WTC11 (cell line): Measurements from ENCODE around the gene ENTHD1. TPM values are rescaled to one million over a fixed set of nuclear protein-coding genes. Genes with fewer than 3 reads are reported as not detected.

Source experiments
- ATAC-seq: fragments of 200-7000 bp; cut with Tn5 transposase; 2 replicates; pipeline ENCODE4 v1.10.0; 2021; ENCODE audit warnings: mild to moderate bottlenecking, moderate library complexity
- CTCF ChIA-PET: fragments of 300-600 bp; sonication (Branson Sonifier 250); formaldehyde crosslinking; loops from one replicate; lab custom pipeline; 2021; ENCODE audit warnings: antibody characterized with exemption; lab: Charles Lee
- POLR2A ChIA-PET: fragments of 350-600 bp; sonication (Branson Sonifier 250); formaldehyde crosslinking; loops from one replicate; lab custom pipeline; 2021; ENCODE audit warnings: antibody characterized with exemption; lab: Charles Lee
- DNase-seq: peaks from one replicate; pipeline ENCODE4 v3.0.0; 2021; ENCODE audit warnings: low spot score
- H3K27ac Mint-ChIP-seq: 2 replicates; pipeline ENCODE4 v1.8.0; 2021; ENCODE audit warnings: mixed read lengths
- H3K27me3 Mint-ChIP-seq: 2 replicates; pipeline ENCODE4 v1.8.0; 2021; ENCODE audit warnings: low read depth, mild to moderate bottlenecking, moderate library complexity, mixed read lengths
- H3K36me3 Mint-ChIP-seq: 2 replicates; pipeline ENCODE4 v1.8.0; 2021; ENCODE audit warnings: mixed read lengths
- H3K4me1 Mint-ChIP-seq: 2 replicates; pipeline ENCODE4 v1.8.0; 2022; ENCODE audit warnings: mixed read lengths
- H3K4me3 Mint-ChIP-seq: 2 replicates; pipeline ENCODE4 v1.8.0; 2021; ENCODE audit warnings: mild to moderate bottlenecking, moderate library complexity, mixed read lengths
- H3K9me3 Mint-ChIP-seq: 2 replicates; pipeline ENCODE4 v1.8.0; 2021; ENCODE audit warnings: mixed read lengths
- CREM ChIP-seq: sonication (generic); formaldehyde crosslinking; IDR thresholded peaks from 2 replicates; pipeline ENCODE4 v1.8.1; 2022; ENCODE audit warnings: mild to moderate bottlenecking, missing genetic modification reagents, moderate library complexity
- GABPB1 ChIP-seq: sonication (generic); formaldehyde crosslinking; IDR thresholded peaks from 2 replicates; pipeline ENCODE4 v1.8.1; 2023; ENCODE audit warnings: mild to moderate bottlenecking, missing genetic modification reagents
- KAT7 ChIP-seq: sonication (generic); formaldehyde crosslinking; IDR thresholded peaks from 2 replicates; pipeline ENCODE4 v1.8.1; 2023; ENCODE audit warnings: missing genetic modification reagents, mild to moderate bottlenecking, borderline replicate concordance
- NR3C1 ChIP-seq: sonication (generic); formaldehyde crosslinking; conservative IDR thresholded peaks from 2 replicates; pipeline ENCODE4 v1.8.1; 2023; ENCODE audit warnings: low read depth, mild to moderate bottlenecking, missing genetic modification reagents
- RELA ChIP-seq: sonication (generic); formaldehyde crosslinking; IDR thresholded peaks from 2 replicates; pipeline ENCODE4 v1.8.1; 2022; ENCODE audit warnings: missing genetic modification reagents, mild to moderate bottlenecking, borderline replicate concordance
- SMAD4 ChIP-seq: sonication (generic); formaldehyde crosslinking; IDR thresholded peaks from 2 replicates; pipeline ENCODE4 v1.8.0; 2022; ENCODE audit warnings: mild to moderate bottlenecking, missing genetic modification reagents
- SOX15 ChIP-seq: fragments of 250-450 bp; sonication (Bioruptor Pico); IDR thresholded peaks from 2 replicates; pipeline ENCODE4 v1.9.0; 2021; ENCODE audit warnings: mild to moderate bottlenecking
- TCF7 ChIP-seq: sonication (generic); formaldehyde crosslinking; IDR thresholded peaks from 2 replicates; pipeline ENCODE4 v1.8.0; 2022; ENCODE audit warnings: mild to moderate bottlenecking, low read depth, missing genetic modification reagents, moderate library complexity
- ZBTB21 ChIP-seq: sonication (generic); formaldehyde crosslinking; IDR thresholded peaks from 2 replicates; pipeline ENCODE4 v1.8.1; 2023; ENCODE audit warnings: mild to moderate bottlenecking, missing genetic modification reagents, borderline replicate concordance
- ZNF138 ChIP-seq: sonication (generic); formaldehyde crosslinking; conservative IDR thresholded peaks from 2 replicates; pipeline ENCODE4 v1.8.1; 2022; ENCODE audit warnings: mild to moderate bottlenecking, moderate library complexity, missing genetic modification reagents
- total RNA-seq: library from RNA; stranded (reverse); gene quantifications from 3 replicates; pipeline ENCODE4 v1.2.3, GENCODE V29; 2021
- TF ChIP-seq, protein P1 (sequence below): sonication (generic); formaldehyde crosslinking; conservative IDR thresholded peaks from 2 replicates; pipeline ENCODE4 v1.8.1; 2022; ENCODE audit warnings: mild to moderate bottlenecking, missing genetic modification reagents
- TF ChIP-seq, protein P2 (sequence below): sonication (generic); formaldehyde crosslinking; IDR thresholded peaks from 2 replicates; pipeline ENCODE4 v1.8.0; 2023; ENCODE audit warnings: mild to moderate bottlenecking, missing genetic modification reagents
- TF ChIP-seq, protein P3 (sequence below): sonication (generic); formaldehyde crosslinking; IDR thresholded peaks from 2 replicates; pipeline ENCODE4 v1.8.1; 2023; ENCODE audit warnings: mild to moderate bottlenecking, moderate library complexity, missing genetic modification reagents
- TF ChIP-seq, protein P4 (sequence below): sonication (generic); formaldehyde crosslinking; IDR thresholded peaks from 2 replicates; pipeline ENCODE4 v1.8.1; 2022; ENCODE audit warnings: mild to moderate bottlenecking, missing genetic modification reagents, moderate library complexity, borderline replicate concordance
- TF ChIP-seq, protein P5 (sequence below): sonication (generic); formaldehyde crosslinking; IDR thresholded peaks from 2 replicates; pipeline ENCODE4 v1.8.1; 2023; ENCODE audit warnings: mild to moderate bottlenecking, missing genetic modification reagents
- TF ChIP-seq, protein P6 (sequence below): sonication (generic); formaldehyde crosslinking; IDR thresholded peaks from 2 replicates; pipeline ENCODE4 v1.8.0; 2023; ENCODE audit warnings: missing genetic modification reagents
- TF ChIP-seq, protein P7 (sequence below): sonication (generic); formaldehyde crosslinking; IDR thresholded peaks from 2 replicates; pipeline ENCODE4 v1.8.1; 2023; ENCODE audit warnings: mild to moderate bottlenecking, missing genetic modification reagents, moderate library complexity
- TF ChIP-seq, protein P8 (sequence below): fragments of 250-450 bp; sonication (Bioruptor Pico); IDR thresholded peaks from 2 replicates; pipeline ENCODE4 v1.9.0; 2021; ENCODE audit warnings: moderate library complexity, mild to moderate bottlenecking, inconsistent platforms, borderline replicate concordance

The ENTHD1 gene
- total RNA-seq, 1 experiment from 2014 or later, result not detected

DNA sequence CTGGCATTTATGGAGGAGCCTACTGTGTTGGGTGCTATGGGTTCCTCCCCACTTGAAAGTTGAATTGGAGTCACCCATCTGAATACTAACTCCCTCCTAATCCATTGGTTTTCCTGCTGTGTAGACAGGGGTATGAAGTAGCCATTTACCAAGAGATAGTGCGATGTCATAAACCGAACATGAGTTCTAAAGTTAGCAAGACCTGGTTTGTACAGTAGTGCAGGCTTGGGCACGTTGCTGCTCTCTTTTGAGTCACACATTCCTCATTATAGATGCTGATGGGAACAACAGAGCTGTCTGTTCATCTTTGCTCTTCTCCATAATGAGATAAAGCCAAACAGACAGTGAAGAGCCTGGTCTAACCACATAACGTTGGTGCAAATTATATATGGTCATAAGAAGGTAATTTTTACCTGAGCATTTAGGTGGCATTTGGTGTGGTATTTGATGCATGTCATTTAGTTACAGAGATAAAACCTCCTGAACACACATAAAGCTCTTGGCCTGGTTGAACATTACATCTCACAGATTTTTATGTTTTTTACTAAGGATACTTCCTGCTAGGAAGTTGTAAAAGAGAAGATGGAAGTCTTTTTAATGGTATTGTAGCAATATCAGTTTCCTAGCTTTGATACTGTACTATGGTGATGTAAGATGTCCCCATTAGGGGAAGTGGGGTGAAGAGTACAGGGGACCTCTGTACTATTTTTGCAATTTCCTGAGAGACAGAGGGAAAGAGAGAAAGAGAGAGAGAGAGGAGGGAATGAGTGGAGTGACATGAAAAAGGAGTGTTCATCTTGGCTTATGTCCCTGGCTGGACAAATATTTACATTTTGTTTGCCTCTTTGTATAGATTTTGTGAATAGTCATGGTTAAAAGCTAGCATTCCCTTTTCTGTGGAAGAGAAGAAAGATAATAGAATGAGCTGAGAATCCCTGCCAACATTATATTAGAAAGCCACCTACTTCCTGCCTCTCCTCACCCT, 35.3 kb upstream of the ENTHD1 start:
- TF ChIP-seq, protein P1, sequence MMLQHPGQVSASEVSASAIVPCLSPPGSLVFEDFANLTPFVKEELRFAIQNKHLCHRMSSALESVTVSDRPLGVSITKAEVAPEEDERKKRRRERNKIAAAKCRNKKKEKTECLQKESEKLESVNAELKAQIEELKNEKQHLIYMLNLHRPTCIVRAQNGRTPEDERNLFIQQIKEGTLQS, result no peak
- TF ChIP-seq SMAD4 (CRISPR knock-in tag) (no peak), KAT7 (CRISPR knock-in tag) (no peak), NR3C1 (CRISPR knock-in tag) (no peak), ZBTB21 (CRISPR knock-in tag) (no peak), CREM (CRISPR knock-in tag) (no peak), RELA (CRISPR knock-in tag) (no peak), GABPB1 (no peak), TCF7 (CRISPR knock-in tag) (no peak), SOX15 (no peak), ZNF138 (CRISPR knock-in tag) (no peak)
- TF ChIP-seq, protein P2, sequence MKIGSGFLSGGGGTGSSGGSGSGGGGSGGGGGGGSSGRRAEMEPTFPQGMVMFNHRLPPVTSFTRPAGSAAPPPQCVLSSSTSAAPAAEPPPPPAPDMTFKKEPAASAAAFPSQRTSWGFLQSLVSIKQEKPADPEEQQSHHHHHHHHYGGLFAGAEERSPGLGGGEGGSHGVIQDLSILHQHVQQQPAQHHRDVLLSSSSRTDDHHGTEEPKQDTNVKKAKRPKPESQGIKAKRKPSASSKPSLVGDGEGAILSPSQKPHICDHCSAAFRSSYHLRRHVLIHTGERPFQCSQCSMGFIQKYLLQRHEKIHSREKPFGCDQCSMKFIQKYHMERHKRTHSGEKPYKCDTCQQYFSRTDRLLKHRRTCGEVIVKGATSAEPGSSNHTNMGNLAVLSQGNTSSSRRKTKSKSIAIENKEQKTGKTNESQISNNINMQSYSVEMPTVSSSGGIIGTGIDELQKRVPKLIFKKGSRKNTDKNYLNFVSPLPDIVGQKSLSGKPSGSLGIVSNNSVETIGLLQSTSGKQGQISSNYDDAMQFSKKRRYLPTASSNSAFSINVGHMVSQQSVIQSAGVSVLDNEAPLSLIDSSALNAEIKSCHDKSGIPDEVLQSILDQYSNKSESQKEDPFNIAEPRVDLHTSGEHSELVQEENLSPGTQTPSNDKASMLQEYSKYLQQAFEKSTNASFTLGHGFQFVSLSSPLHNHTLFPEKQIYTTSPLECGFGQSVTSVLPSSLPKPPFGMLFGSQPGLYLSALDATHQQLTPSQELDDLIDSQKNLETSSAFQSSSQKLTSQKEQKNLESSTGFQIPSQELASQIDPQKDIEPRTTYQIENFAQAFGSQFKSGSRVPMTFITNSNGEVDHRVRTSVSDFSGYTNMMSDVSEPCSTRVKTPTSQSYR (CRISPR knock-in tag), result no peak
- TF ChIP-seq, protein P3, sequence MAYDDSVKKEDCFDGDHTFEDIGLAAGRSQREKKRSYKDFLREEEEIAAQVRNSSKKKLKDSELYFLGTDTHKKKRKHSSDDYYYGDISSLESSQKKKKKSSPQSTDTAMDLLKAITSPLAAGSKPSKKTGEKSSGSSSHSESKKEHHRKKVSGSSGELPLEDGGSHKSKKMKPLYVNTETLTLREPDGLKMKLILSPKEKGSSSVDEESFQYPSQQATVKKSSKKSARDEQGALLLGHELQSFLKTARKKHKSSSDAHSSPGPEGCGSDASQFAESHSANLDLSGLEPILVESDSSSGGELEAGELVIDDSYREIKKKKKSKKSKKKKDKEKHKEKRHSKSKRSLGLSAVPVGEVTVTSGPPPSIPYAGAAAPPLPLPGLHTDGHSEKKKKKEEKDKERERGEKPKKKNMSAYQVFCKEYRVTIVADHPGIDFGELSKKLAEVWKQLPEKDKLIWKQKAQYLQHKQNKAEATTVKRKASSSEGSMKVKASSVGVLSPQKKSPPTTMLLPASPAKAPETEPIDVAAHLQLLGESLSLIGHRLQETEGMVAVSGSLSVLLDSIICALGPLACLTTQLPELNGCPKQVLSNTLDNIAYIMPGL (CRISPR knock-in tag), result no peak
- TF ChIP-seq, protein P4, sequence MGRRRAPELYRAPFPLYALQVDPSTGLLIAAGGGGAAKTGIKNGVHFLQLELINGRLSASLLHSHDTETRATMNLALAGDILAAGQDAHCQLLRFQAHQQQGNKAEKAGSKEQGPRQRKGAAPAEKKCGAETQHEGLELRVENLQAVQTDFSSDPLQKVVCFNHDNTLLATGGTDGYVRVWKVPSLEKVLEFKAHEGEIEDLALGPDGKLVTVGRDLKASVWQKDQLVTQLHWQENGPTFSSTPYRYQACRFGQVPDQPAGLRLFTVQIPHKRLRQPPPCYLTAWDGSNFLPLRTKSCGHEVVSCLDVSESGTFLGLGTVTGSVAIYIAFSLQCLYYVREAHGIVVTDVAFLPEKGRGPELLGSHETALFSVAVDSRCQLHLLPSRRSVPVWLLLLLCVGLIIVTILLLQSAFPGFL (CRISPR knock-in tag), result no peak
- TF ChIP-seq, protein P5, sequence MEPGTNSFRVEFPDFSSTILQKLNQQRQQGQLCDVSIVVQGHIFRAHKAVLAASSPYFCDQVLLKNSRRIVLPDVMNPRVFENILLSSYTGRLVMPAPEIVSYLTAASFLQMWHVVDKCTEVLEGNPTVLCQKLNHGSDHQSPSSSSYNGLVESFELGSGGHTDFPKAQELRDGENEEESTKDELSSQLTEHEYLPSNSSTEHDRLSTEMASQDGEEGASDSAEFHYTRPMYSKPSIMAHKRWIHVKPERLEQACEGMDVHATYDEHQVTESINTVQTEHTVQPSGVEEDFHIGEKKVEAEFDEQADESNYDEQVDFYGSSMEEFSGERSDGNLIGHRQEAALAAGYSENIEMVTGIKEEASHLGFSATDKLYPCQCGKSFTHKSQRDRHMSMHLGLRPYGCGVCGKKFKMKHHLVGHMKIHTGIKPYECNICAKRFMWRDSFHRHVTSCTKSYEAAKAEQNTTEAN, result no peak
- TF ChIP-seq, protein P6, sequence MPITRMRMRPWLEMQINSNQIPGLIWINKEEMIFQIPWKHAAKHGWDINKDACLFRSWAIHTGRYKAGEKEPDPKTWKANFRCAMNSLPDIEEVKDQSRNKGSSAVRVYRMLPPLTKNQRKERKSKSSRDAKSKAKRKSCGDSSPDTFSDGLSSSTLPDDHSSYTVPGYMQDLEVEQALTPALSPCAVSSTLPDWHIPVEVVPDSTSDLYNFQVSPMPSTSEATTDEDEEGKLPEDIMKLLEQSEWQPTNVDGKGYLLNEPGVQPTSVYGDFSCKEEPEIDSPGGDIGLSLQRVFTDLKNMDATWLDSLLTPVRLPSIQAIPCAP (CRISPR knock-in tag), result no peak
- TF ChIP-seq, protein P7, sequence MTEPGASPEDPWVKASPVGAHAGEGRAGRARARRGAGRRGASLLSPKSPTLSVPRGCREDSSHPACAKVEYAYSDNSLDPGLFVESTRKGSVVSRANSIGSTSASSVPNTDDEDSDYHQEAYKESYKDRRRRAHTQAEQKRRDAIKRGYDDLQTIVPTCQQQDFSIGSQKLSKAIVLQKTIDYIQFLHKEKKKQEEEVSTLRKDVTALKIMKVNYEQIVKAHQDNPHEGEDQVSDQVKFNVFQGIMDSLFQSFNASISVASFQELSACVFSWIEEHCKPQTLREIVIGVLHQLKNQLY (CRISPR knock-in tag), result no peak
- TF ChIP-seq, protein P8, sequence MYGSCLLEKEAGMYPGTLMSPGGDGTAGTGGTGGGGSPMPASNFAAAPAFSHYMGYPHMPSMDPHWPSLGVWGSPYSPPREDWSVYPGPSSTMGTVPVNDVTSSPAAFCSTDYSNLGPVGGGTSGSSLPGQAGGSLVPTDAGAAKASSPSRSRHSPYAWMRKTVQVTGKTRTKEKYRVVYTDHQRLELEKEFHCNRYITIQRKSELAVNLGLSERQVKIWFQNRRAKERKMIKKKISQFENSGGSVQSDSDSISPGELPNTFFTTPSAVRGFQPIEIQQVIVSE (CRISPR knock-in tag), result no peak
- ATAC-seq, result no peak
- ChIA-PET POLR2A (no interaction called here), CTCF (interaction anchor here (1.3 to 6.5 kb wide), 5 partner anchors 14 to 96 kb away, joined by 3 to 47 read pairs (median 4); no protein-coding TSS in a partner anchor)
- Mint-ChIP-seq H3K9me3 (no peaks in the 10 kb centered on the region), H3K36me3 (no peaks in the 10 kb centered on the region), H3K27ac (no peak overlapping the region), H3K4me3 (no peak overlapping the region), H3K4me1 (peaks cover 27% of the 10 kb centered on the region), H3K27me3 (no peaks in the 10 kb centered on the region)
- DNase-seq, result no peak
